Measurements from ENCODE around the gene PDLIM7.

Gene PDLIM7

DNA sequence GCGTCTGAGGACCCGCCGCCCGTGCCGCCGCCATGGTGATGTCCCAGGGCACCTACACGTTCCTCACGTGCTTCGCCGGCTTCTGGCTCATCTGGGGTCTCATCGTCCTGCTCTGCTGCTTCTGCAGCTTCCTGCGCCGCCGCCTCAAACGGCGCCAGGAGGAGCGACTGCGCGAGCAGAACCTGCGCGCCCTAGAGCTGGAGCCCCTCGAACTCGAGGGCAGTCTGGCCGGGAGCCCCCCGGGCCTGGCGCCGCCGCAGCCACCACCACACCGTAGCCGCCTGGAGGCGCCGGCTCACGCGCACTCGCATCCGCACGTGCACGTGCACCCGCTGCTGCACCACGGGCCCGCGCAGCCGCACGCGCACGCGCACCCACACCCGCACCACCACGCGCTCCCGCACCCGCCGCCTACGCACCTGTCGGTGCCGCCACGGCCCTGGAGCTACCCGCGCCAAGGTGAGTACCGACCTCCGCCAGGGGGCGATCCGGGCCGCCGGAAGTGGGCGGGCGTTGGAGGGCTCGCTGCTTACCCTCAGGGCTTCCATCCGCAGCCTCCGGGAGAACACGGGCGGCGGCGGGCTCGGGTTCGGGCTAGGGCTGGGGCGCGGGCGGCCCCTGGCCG lies 42.3 kb downstream of the PDLIM7 start:
- Mint-ChIP-seq H3K27me3 (no peaks in the 10 kb centered on the region), H3K27ac (peak overlapping the region; percentile 73), H3K36me3 (no peaks in the 10 kb centered on the region), H3K9me3 (no peaks in the 10 kb centered on the region), H3K4me1 (peaks cover 39% of the 10 kb centered on the region), H3K4me3 (peak overlapping the region; percentile 89)
- ATAC-seq = peak; percentile 81

- H3K9me3 Mint-ChIP-seq = no peaks in the 10 kb centered on the region
- peaks cover 40% of the 10 kb centered on the region for H3K4me1 Mint-ChIP-seq
- no peaks in the 10 kb centered on the region for H3K27me3 Mint-ChIP-seq
- H3K36me3 Mint-ChIP-seq = no peaks in the 10 kb centered on the region
- H3K4me3 Mint-ChIP-seq = peak overlapping the region; percentile 89
- H3K27ac Mint-ChIP-seq = peak overlapping the region; percentile 80
- ATAC-seq = peak; percentile 76
Measured at GRCh38 chr5:177454397-177455035, 42.9 kb downstream of the PDLIM7 start.

DNA sequence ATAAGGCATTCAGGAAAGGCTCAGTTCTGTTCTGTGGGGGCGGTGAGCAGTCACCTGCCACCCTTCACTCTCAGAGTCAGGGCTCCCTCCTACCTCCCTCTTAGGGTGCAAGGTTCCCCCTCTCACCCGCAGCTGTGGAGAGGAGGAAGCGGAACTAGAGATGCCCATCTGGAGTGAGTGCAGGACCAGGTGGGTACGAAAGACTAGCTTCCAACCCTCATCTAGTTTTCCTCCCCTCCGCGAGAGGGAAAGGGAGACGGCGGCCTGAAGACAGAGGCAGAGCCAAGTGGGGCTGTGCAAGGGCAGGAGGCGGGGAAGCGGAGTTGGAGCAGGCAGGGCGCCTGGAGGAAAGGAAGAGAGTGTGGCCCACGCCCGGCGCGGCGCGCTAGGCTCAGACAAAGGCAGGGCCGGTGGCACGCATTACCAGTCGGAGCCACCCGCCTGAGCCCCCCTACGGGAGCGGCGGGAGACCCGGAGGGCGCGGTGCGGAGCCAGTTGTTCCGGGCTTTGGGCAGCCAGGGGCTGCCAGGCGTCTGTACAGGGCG lies 43.5 kb downstream of the PDLIM7 start:
- Mint-ChIP-seq H3K27ac (peak overlapping the region; percentile 80), H3K9me3 (no peaks in the 10 kb centered on the region), H3K4me1 (peaks cover 46% of the 10 kb centered on the region), H3K27me3 (no peaks in the 10 kb centered on the region), H3K36me3 (no peaks in the 10 kb centered on the region), H3K4me3 (peak overlapping the region; percentile 89)
- ATAC-seq = peak; percentile 21

- no peaks in the 10 kb centered on the region for H3K9me3 Mint-ChIP-seq
- H3K4me1 Mint-ChIP-seq = peaks cover 55% of the 10 kb centered on the region
- no peaks in the 10 kb centered on the region for H3K27me3 Mint-ChIP-seq
- H3K36me3 Mint-ChIP-seq = no peaks in the 10 kb centered on the region
- no peak for ATAC-seq
- H3K27ac Mint-ChIP-seq = peak overlapping the region; percentile 80
- no peak overlapping the region for H3K4me3 Mint-ChIP-seq
Measured at GRCh38 chr5:177452688-177453638, 44.4 kb downstream of the PDLIM7 start.

DNA sequence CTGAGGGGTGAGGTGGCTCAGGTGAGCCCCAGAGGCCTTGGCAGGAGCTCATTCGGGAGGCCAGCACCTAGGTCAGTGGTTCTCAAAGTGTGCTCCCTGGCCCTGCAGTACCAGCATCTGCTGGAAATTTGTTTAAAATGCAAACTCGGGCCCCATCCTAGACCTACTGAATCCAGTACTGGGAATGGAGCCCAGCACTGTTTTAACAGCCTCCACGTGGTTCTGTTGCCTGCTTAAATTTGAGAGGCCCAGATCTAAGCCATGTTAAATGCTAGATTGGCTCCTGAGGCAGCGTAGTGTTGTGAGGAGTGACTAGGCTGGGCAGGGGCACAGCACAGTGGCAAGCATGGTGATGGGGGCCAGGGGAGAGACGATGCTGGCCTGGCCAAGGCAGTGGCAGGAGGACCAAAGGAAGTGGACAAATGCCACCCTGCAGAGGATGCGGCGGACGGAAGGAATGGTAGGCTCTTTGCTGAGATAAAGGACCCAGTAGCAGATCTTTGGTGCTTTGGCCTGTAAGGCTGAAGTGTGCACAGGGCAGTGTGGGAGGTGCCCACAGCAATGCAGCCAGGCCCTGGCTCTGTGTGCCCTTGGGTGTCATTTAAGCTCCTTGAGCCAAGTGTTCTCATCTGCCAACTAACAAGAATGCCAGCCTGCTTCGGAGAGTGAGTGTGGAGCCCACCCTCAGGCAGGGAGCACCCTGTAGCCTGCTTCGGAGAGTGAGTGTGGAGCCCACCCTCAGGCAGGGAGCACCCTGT lies 46.6 kb downstream of the PDLIM7 start:
- peaks cover 46% of the 10 kb centered on the region for H3K4me1 Mint-ChIP-seq
- H3K9me3 Mint-ChIP-seq = no peaks in the 10 kb centered on the region
- no peak overlapping the region for H3K27ac Mint-ChIP-seq
- no peaks in the 10 kb centered on the region for H3K27me3 Mint-ChIP-seq
- no peak for ATAC-seq
- no peak overlapping the region for H3K4me3 Mint-ChIP-seq
- H3K36me3 Mint-ChIP-seq = no peaks in the 10 kb centered on the region

DNA sequence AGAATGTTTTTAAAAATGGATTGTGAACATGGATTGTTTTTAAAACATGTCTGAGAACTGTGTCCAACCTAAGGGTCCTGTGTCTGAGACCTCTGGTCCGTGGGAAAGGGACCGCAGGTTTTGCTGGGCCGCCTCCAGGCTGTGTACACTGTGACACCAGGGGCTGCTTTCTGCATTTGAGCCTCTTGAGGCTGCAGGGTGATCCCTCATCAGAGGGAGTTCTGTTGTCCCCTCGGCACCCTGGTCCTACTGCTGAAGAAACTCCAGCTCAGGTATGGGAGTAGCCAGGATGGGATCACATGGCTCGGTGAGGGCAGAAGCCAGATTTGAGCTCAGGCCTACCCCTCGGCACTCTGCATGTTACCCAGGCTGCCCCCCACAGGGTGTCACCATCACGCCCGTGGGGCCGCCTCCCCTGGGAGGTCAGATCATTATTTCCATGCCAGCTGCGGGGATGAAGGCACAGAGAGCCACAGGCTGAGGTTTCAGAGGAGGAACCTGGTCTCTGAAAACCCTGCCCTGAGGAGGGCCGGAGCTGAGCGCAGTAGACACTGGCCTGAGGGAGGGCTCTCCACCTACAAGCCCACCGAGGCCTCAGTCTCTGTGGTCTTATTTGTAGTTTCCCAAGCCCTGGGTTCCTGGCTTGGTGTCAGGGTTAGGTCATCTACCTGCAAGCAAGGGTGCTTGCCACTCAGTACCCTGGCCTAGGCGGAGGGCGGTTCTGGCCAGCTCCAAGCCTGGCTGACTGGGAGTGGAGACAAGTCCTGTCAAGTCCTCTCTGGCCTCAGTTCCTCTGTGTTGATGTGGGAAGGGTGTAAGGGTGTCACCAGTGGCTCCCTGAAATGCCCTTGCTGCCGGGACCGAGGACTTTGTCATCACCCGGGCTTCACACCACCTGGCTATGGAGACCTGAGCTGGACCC lies 48.0 kb downstream of the PDLIM7 start:
- Mint-ChIP-seq H3K27me3 (no peaks in the 10 kb centered on the region), H3K4me3 (no peak overlapping the region), H3K4me1 (peaks cover 61% of the 10 kb centered on the region), H3K36me3 (no peaks in the 10 kb centered on the region), H3K27ac (no peak overlapping the region), H3K9me3 (no peaks in the 10 kb centered on the region)
- no peak for ATAC-seq

DNA sequence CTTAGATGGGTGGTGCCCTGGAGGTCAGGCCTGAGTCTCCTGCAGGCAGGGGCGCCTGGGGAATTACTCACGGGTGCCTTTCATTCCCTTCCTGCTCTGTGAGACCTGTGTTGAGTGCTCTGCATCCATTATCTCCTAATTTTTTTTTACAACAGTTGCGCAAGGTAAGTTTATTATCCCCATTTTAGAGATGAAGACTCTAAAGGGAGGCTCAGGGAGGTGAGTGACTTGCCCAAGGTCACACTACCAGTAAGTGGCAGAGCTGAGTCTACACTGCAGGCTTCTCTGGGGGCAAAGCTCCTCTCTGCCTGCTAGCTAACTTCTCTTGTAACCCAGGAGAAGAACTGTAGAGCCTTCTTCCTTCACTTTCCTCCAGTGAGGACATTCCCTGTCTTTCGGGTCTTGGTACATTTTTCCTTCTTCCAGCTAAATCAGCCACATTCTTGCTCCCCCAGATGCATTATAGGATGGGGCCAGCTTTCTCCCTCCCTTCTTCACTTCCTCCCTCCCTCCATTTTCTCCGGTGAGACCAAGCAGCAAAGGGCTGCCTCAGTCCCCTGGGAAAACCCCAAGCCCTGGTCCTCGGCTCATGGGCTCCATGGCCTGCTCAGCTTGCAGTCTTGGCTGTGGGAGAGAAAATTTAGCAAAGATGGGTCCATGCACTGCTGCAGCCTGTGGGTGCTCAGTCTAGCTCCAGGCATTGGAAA lies 49.0 kb downstream of the PDLIM7 start:
- Mint-ChIP-seq H3K27me3 (no peaks in the 10 kb centered on the region), H3K4me3 (peak overlapping the region; percentile 52), H3K36me3 (no peaks in the 10 kb centered on the region), H3K27ac (peak overlapping the region; percentile 13), H3K4me1 (peaks cover 60% of the 10 kb centered on the region), H3K9me3 (no peaks in the 10 kb centered on the region)
- no peak for ATAC-seq

- H3K27me3 Mint-ChIP-seq = no peaks in the 10 kb centered on the region
- ATAC-seq = no peak
- H3K36me3 Mint-ChIP-seq = no peaks in the 10 kb centered on the region
- H3K27ac Mint-ChIP-seq = peak overlapping the region; percentile 24
- H3K4me3 Mint-ChIP-seq = peak overlapping the region; percentile 52
- no peaks in the 10 kb centered on the region for H3K9me3 Mint-ChIP-seq
- H3K4me1 Mint-ChIP-seq = peaks cover 54% of the 10 kb centered on the region
Measured at GRCh38 chr5:177447611-177448243, 49.7 kb downstream of the PDLIM7 start.

- peaks cover 52% of the 10 kb centered on the region for H3K4me1 Mint-ChIP-seq
- no peaks in the 10 kb centered on the region for H3K27me3 Mint-ChIP-seq
- peak overlapping the region; percentile 33 for H3K4me3 Mint-ChIP-seq
- H3K27ac Mint-ChIP-seq = no peak overlapping the region
- peak; percentile 24 for ATAC-seq
- H3K36me3 Mint-ChIP-seq = peaks cover 3% of the 10 kb centered on the region
- H3K9me3 Mint-ChIP-seq = no peaks in the 10 kb centered on the region
Measured at GRCh38 chr5:177447066-177447610, 50.3 kb downstream of the PDLIM7 start.

DNA sequence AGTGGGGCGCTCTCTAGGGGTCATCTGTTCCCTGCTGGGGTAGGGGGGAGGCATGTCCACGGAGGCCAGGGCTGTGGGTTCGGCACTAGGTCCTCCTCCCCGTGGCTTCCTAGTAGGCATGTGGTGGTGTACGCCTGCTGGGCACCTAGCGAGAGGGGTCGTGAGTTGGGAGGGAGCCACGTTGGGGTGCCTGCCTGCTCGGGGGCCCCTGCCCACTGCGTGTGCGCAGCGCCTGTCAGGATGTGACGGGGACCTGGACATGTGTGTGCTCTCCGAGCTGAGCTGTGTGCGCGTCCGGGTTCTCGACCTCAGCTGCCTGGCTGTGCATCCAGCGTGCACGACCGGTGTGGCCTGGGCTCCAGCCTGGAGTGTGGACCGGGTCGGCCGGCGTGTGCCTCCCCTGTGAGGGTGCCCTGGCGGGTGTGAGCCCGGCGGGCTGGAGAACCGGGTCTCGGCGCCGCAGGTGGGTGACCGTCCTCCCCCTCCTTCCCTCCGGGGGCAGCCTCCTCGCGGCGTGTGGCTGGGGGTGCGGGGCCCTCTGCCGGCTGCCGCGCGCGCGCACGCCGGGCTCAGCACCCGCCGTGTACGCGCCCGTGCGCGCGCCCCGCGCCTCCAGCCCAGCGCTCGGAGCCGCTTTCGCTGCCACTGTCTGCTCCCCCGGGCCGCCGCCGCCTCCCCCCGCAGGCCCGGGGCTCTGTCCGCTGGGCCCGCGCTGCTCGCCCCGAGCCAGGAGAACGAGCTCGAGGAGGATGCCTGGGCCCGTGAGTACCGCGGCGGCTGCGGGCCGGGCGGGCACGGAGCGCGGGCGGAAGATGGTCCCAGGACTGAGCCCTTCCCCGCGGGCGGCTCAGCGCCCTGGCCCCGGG lies 51.0 kb downstream of the PDLIM7 start, which contains the start of gene PRR7:
Gene PRR7, plus strand, starts transcription at position 615 of the 866 bp plus-strand sequence. CDS start 8,254 bp downstream, outside the sequence.
- ATAC-seq = peak; percentile 83
- peak within 1 kb of the TSS; percentile 80 for H3K4me3 Mint-ChIP-seq
- peaks cover 10% of the 10 kb centered on the region for H3K36me3 Mint-ChIP-seq
- peak within 1 kb of the TSS; percentile 46 for H3K27ac Mint-ChIP-seq
- H3K9me3 Mint-ChIP-seq = no peaks in the 10 kb centered on the region
- peaks cover 48% of the 10 kb centered on the region for H3K4me1 Mint-ChIP-seq
- no peaks in the 10 kb centered on the region for H3K27me3 Mint-ChIP-seq

DNA sequence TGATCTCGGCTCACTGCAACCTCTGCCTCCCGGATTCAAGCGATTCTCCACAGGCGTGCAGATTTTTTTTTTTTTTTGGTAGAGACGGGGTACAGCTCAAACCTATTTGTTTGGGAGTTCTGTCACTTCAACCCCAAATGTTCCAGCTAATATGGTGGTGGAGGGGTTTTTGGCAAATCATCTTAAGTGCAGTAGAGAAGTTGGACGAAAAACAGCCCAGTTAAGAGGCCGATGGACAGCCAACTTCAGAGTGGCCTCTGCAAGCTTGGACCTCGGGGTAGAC lies 51.5 kb downstream of the PDLIM7 start:
- ATAC-seq = no peak
- no peaks in the 10 kb centered on the region for H3K9me3 Mint-ChIP-seq
- H3K4me3 Mint-ChIP-seq = peak overlapping the region; percentile 80
- H3K4me1 Mint-ChIP-seq = peaks cover 48% of the 10 kb centered on the region
- peaks cover 13% of the 10 kb centered on the region for H3K36me3 Mint-ChIP-seq
- no peaks in the 10 kb centered on the region for H3K27me3 Mint-ChIP-seq
- peak overlapping the region; percentile 46 for H3K27ac Mint-ChIP-seq
